Loucy (cell line): ENCODE data around the gene STIM1.

ENCODE experiments used
- H2AFZ ChIP-seq: fragments of 200-600 bp; sonication (generic); 2 replicates; pipeline ENCODE4 v1.6.0; 2016; ENCODE audit warnings: antibody characterized with exemption, mild to moderate bottlenecking, low read length, moderate library complexity
- H3F3A ChIP-seq: fragments of 200-600 bp; 2 replicates; pipeline ENCODE4 v1.6.0; 2016; ENCODE audit warnings: antibody characterized with exemption, low read depth, mild to moderate bottlenecking
- H3K27me3 ChIP-seq: fragments of 200-600 bp; sonication (generic); 2 replicates; pipeline ENCODE4 v1.6.1; 2014; ENCODE audit warnings: low read length, mild to moderate bottlenecking; ENCODE audit not compliant: insufficient read depth, poor library complexity, severe bottlenecking
- H3K36me3 ChIP-seq: fragments of 200-600 bp; sonication (generic); 2 replicates; pipeline ENCODE4 v1.6.1; 2016; ENCODE audit warnings: low read length; ENCODE audit not compliant: insufficient read depth
- H3K4me1 ChIP-seq: fragments of 200-600 bp; sonication (generic); 2 replicates; pipeline ENCODE4 v1.5.1; 2014; ENCODE audit warnings: low read length, mild to moderate bottlenecking; ENCODE audit not compliant: insufficient read depth, poor library complexity, severe bottlenecking
- H3K4me2 ChIP-seq: fragments of 200-600 bp; sonication (generic); 2 replicates; pipeline ENCODE4 v1.6.0; 2014; ENCODE audit warnings: antibody characterized with exemption, low read length, low read depth, mild to moderate bottlenecking; ENCODE audit not compliant: poor library complexity, severe bottlenecking
- H3K4me3 ChIP-seq: fragments of 200-600 bp; sonication (generic); 2 replicates; pipeline ENCODE4 v1.5.1; 2014; ENCODE audit warnings: low read length, mild to moderate bottlenecking, mixed read lengths; ENCODE audit not compliant: poor library complexity, severe bottlenecking
- H3K79me2 ChIP-seq: fragments of 200-600 bp; sonication (generic); 2 replicates; pipeline ENCODE4 v1.6.1; 2014; ENCODE audit warnings: low read length; ENCODE audit not compliant: insufficient read depth
- H3K9ac ChIP-seq: fragments of 200-600 bp; sonication (generic); 2 replicates; pipeline ENCODE4 v1.6.0; 2014; ENCODE audit warnings: mild to moderate bottlenecking, low read depth, low read length, moderate library complexity; ENCODE audit not compliant: poor library complexity, severe bottlenecking
- H3K9me2 ChIP-seq: fragments of 200-600 bp; sonication (generic); replicated peaks from 2 replicates; pipeline ENCODE4 v1.6.1; 2016; ENCODE audit warnings: low read depth, low read length, mixed read lengths
- H3K9me3 ChIP-seq: fragments of 200-600 bp; sonication (generic); 2 replicates; pipeline ENCODE4 v1.6.1; 2014; ENCODE audit warnings: mild to moderate bottlenecking, antibody characterized with exemption, low read length, low read depth; ENCODE audit not compliant: insufficient read depth
- H4K20me1 ChIP-seq: fragments of 200-600 bp; sonication (generic); 2 replicates; pipeline ENCODE4 v1.6.0; 2014; ENCODE audit warnings: antibody characterized with exemption, low read length, mild to moderate bottlenecking; ENCODE audit not compliant: insufficient read depth, poor library complexity, severe bottlenecking
- EZH2phosphoT487 ChIP-seq: fragments of 200-600 bp; IDR thresholded peaks from 2 replicates; pipeline ENCODE4 v1.6.1; 2018; ENCODE audit warnings: antibody characterized with exemption, mild to moderate bottlenecking, moderate library complexity, borderline replicate concordance
- TF ChIP-seq, protein P1 (sequence below): fragments of 200-600 bp; sonication (generic); conservative IDR thresholded peaks from 2 replicates; pipeline ENCODE4 v1.5.1; 2014; ENCODE audit warnings: mild to moderate bottlenecking, antibody characterized with exemption, low read length

The STIM1 gene

DNA sequence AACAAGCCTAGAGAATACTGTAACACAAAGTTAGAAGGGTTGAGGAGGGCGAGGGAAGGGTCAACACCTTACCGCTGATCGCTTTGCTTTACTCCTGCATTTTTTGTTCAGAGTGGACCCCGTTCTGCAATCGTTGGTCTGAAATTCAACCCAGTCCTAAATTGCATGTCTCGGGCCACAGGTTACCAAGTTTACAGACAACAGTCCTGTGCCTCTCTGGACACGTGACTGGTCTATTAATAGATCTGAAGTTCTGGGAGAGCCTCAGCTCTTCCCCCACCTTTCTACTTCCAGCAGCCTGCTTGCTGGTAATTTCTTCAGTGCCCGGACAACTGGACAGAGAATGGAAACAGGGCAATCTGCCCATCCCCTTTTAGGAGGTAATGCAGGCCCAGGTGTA, 74.2 kb downstream of the STIM1 start:
- no peaks in the 10 kb centered on the region for H3K27me3 ChIP-seq
- H3K4me1 ChIP-seq, result peaks cover 15% of the 10 kb centered on the region
- H4K20me1 ChIP-seq, result peaks cover 11% of the 10 kb centered on the region
- H3K4me3 ChIP-seq, result no peak overlapping the region
- H3F3A ChIP-seq, result no peaks in the 10 kb centered on the region
- H3K79me2 ChIP-seq, result peaks cover 82% of the 10 kb centered on the region
- no peaks in the 10 kb centered on the region for H3K9me2 ChIP-seq
- no peak overlapping the region for H3K9ac ChIP-seq
- H2AFZ ChIP-seq, result no peak overlapping the region
- no peak overlapping the region for H3K4me2 ChIP-seq
- peaks cover 4% of the 10 kb centered on the region; the same call in 1 of the 2 replicates for H3K36me3 ChIP-seq
- H3K9me3 ChIP-seq, result no peaks in the 10 kb centered on the region
- TF ChIP-seq EZH2phosphoT487, result no peak
- TF ChIP-seq, protein P1, sequence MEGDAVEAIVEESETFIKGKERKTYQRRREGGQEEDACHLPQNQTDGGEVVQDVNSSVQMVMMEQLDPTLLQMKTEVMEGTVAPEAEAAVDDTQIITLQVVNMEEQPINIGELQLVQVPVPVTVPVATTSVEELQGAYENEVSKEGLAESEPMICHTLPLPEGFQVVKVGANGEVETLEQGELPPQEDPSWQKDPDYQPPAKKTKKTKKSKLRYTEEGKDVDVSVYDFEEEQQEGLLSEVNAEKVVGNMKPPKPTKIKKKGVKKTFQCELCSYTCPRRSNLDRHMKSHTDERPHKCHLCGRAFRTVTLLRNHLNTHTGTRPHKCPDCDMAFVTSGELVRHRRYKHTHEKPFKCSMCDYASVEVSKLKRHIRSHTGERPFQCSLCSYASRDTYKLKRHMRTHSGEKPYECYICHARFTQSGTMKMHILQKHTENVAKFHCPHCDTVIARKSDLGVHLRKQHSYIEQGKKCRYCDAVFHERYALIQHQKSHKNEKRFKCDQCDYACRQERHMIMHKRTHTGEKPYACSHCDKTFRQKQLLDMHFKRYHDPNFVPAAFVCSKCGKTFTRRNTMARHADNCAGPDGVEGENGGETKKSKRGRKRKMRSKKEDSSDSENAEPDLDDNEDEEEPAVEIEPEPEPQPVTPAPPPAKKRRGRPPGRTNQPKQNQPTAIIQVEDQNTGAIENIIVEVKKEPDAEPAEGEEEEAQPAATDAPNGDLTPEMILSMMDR, result no peak

DNA sequence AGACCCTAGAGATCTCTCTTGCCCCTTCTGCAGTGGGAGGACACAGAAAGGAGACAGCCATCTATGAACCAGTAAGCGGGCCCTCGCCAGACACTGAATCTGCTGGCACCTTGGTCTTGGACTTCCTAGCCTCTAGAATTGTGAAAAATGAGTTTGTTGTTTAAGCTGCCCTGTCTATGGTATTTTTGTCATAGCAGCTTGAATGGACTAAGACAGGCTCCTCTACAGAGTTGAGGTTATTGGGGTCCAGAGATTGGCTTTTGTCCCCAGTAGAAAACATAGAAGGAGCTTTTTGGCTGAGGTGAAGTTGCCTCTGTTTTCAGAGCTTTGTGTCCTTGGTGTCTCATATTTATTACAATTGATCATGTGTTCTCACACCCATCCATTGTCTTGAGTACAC, 77.2 kb downstream of the STIM1 start:
- peaks cover 95% of the 10 kb centered on the region for H3K79me2 ChIP-seq
- TF ChIP-seq, protein P1, result no peak
- no peak for TF ChIP-seq EZH2phosphoT487

DNA sequence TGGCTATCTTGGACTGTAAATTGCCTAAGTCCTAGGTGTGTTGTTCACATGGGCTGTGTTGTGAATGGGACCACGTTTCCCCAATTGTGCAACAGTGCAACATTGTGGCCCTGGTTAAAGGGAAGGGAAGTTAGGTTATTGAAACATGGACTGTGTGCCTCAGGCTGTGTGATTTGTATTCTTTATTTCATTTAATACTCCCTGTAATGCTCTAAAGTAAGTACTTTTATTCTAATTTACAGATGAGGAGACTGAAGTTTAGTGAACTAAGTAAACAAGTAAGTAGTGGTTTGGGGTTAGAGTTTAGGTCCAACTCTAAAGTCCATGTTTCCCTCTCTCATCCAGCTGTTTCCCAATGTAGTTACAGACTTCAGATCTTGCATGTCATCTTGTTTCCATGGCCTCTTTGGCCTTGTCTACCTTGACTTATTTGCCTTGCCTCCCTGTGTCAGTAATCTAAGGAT, 77.7 kb downstream of the STIM1 start:
- peaks cover 4% of the 10 kb centered on the region; the same call in 1 of the 2 replicates for H3K36me3 ChIP-seq
- H2AFZ ChIP-seq, result no peak overlapping the region
- peaks cover 3% of the 10 kb centered on the region for H4K20me1 ChIP-seq
- H3K9me3 ChIP-seq, result no peaks in the 10 kb centered on the region
- no peak for TF ChIP-seq EZH2phosphoT487
- TF ChIP-seq, protein P1, result no peak
- H3K79me2 ChIP-seq, result peaks cover 94% of the 10 kb centered on the region
- no peaks in the 10 kb centered on the region for H3F3A ChIP-seq
- H3K9me2 ChIP-seq, result no peaks in the 10 kb centered on the region
- no peak overlapping the region for H3K4me2 ChIP-seq
- no peak overlapping the region for H3K9ac ChIP-seq
- peaks cover 15% of the 10 kb centered on the region for H3K4me1 ChIP-seq
- H3K27me3 ChIP-seq, result no peaks in the 10 kb centered on the region
- H3K4me3 ChIP-seq, result no peak overlapping the region

More for the DNA sequence above, 77.2 kb downstream of the STIM1 start:
- H4K20me1 ChIP-seq, result peaks cover 3% of the 10 kb centered on the region
- H2AFZ ChIP-seq, result no peak overlapping the region
- H3K9me2 ChIP-seq, result no peaks in the 10 kb centered on the region
- no peaks in the 10 kb centered on the region for H3K27me3 ChIP-seq
- no peak overlapping the region for H3K4me2 ChIP-seq
- peaks cover 4% of the 10 kb centered on the region; the same call in 1 of the 2 replicates for H3K36me3 ChIP-seq
- peaks cover 16% of the 10 kb centered on the region for H3K4me1 ChIP-seq
- no peaks in the 10 kb centered on the region for H3F3A ChIP-seq
- H3K4me3 ChIP-seq, result no peak overlapping the region
- H3K9me3 ChIP-seq, result no peaks in the 10 kb centered on the region
- no peak overlapping the region for H3K9ac ChIP-seq
